Mucosa of descending colon (tissue), 3 donors: ENCODE data around the gene RAVER1. TPM values are rescaled to one million over a fixed set of nuclear protein-coding genes. Genes with fewer than 3 reads are reported as not detected.
"Not testable (repeated sequence)": the region's sequence is repeated elsewhere in the genome, so short reads cannot be mapped to it uniquely, and the experiment has no call there.

Experiments
- ATAC-seq: fragments of 200-7000 bp; cut with Tn5 transposase; one replicate; pipeline ENCODE4 v1.9.1; 2020; ENCODE audit warnings: mild to moderate bottlenecking, moderate library complexity
- DNase-seq, 3 donors: peaks; one replicate each; pipeline ENCODE4 v3.0.0-alpha.2; 2020
- H3K36me3 ChIP-seq: fragments of 200-600 bp; one replicate; pipeline ENCODE4 v1.8.0; 2021; ENCODE audit warnings: low read depth, mild to moderate bottlenecking
- H3K4me1 ChIP-seq: fragments of 200-600 bp; one replicate; pipeline ENCODE4 v1.8.0; 2021; ENCODE audit warnings: low read depth, mild to moderate bottlenecking
- H3K4me3 ChIP-seq: fragments of 200-600 bp; one replicate; pipeline ENCODE4 v1.8.0; 2021; ENCODE audit warnings: mild to moderate bottlenecking
- H3K9me3 ChIP-seq: fragments of 200-600 bp; one replicate; pipeline ENCODE4 v1.8.0; 2021; ENCODE audit warnings: mild to moderate bottlenecking
- intact Hi-C, 2 donors: fragments of 100-400 bp; cut with DNase I in 1 of 2; cut with micrococcal nuclease in 1 of 2; formaldehyde crosslinking; loops; one replicate each; pipeline versions ENCODE4 v1.11.0 to v1.11.1; 2022; cut with DNase I, micrococcal nuclease
- total RNA-seq, 3 donors: library from RNA; stranded (reverse); fragmentation: NEBNext Ultra II Directional in 2 of 3; extraction: Animal tissue kit (Norgen Biotek cat#: 25700) in 2 of 3; gene quantifications; one replicate each; pipeline versions ENCODE4 v1.2.1 to v1.2.4, GENCODE V29; 2021 to 2023
- TF ChIP-seq, protein P1 (sequence below): fragments of 200-600 bp; IDR thresholded peaks from one replicate; pipeline ENCODE4 v1.8.0; 2022; ENCODE audit warnings: antibody characterized with exemption, mild to moderate bottlenecking
- donor health status: DM: no; HTN: no; CAD: no; lungs with moderate emphysema.
- donor health status: DM: no; HTN: no; CAD: no.
- donor health status: DM: no; HTN: yes; CAD: no.

The RAVER1 gene
- total RNA-seq, 3 donors from 2014 or later: 42.4 to 58.1 (median 49.6) TPM

DNA sequence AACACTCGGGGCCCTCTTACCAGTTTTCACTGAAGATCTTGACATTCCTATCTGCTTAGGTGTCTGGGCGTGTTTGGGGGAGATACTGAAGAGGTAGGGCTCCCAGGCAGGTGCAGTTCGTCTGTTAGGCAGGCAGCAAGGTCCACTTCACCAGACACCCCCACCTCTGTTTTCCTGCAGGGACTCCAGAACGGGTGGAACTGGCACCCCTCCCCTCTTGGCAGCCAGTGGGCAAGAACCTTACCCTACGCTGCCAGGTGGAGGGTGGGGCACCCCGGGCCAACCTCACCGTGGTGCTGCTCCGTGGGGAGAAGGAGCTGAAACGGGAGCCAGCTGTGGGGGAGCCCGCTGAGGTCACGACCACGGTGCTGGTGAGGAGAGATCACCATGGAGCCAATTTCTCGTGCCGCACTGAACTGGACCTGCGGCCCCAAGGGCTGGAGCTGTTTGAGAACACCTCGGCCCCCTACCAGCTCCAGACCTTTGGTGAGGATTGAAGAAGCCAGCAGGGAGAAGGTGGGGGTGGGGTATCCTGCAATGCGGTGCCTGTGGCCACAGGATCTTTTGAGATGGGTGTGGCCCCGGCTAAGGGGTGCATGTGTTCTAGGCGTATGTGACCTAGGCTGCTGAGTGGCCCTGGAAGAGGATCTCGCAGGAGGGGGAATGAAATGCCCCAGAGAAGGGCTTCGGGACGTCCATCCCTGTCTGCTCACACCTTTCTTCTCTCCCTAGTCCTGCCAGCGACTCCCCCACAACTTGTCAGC, 49.8 kb downstream of the RAVER1 start:
- TF ChIP-seq, protein P1, sequence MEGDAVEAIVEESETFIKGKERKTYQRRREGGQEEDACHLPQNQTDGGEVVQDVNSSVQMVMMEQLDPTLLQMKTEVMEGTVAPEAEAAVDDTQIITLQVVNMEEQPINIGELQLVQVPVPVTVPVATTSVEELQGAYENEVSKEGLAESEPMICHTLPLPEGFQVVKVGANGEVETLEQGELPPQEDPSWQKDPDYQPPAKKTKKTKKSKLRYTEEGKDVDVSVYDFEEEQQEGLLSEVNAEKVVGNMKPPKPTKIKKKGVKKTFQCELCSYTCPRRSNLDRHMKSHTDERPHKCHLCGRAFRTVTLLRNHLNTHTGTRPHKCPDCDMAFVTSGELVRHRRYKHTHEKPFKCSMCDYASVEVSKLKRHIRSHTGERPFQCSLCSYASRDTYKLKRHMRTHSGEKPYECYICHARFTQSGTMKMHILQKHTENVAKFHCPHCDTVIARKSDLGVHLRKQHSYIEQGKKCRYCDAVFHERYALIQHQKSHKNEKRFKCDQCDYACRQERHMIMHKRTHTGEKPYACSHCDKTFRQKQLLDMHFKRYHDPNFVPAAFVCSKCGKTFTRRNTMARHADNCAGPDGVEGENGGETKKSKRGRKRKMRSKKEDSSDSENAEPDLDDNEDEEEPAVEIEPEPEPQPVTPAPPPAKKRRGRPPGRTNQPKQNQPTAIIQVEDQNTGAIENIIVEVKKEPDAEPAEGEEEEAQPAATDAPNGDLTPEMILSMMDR: no peak
- H3K9me3 ChIP-seq: no peaks in the 10 kb centered on the region
- DNase-seq (no peak), ATAC-seq (no peak)
- intact Hi-C loops: no loop called here
- no peak overlapping the region for H3K4me3 ChIP-seq
- no peaks in the 10 kb centered on the region for H3K36me3 ChIP-seq
- peaks cover 9% of the 10 kb centered on the region for H3K4me1 ChIP-seq

DNA sequence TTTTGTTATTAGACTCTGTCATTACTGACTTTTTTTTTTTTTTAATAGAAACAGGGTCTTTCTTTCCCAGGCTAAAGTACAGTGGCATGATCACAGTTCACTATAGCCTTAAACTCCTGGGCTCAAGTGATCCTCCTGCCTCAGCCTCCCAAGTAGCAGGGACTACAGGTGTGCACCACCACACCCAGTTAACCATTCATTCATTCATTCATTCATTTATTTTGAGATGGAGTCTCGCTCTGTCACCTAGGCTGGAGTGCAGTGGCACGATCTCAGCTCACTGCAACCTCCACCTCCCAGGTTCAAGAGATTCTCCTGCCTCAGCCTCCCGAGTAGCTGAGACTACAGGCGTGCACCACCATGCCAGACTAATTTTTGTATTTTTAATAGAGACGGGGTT, 51.3 kb downstream of the RAVER1 start:
- ATAC-seq, H3K9me3 ChIP-seq, H3K36me3 ChIP-seq, intact Hi-C loops, H3K4me1 ChIP-seq, H3K4me3 ChIP-seq, DNase-seq: not testable (repeated sequence)

DNA sequence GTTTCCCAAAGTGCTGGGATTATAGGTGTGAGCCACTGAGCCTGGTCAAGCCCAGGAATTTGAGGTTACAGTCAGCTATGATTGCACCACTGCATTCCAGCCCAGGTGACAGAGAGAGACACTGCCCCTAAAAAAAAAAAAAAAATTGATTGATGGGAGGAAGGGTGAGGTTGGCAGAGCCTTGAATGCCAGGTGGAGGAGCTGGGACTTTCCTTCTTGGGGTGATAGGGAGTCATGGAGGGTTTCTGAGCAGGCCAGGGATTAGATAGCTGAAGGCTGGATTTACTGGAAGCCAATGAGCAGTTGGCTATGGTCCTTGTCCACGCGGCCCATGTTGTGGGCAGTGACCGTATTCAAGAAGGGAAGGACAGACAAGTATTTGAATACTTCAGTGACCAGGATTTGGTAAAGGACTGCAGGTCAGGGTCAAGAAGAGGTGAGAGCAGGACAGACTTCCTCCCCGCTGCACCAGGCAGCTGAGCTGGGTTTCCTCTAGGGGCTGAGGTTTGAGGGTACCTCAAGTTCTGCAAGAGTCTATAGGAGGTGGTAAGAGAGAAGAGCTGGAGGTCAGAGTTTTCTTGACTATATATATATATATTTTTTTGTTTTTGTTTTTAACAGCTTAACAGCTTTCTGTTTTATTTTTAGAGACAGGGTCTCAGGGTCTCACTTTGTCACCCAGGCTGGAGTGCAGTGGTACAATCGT, 53.4 kb downstream of the RAVER1 start:
- no peak for ATAC-seq
- DNase-seq: no peak
- Histone ChIP-seq H3K9me3 (no peaks in the 10 kb centered on the region), H3K4me3 (no peak overlapping the region), H3K36me3 (no peaks in the 10 kb centered on the region), H3K4me1 (peaks cover 4% of the 10 kb centered on the region)
- intact Hi-C loops: no loop called here
- TF ChIP-seq, protein P1: no peak

DNA sequence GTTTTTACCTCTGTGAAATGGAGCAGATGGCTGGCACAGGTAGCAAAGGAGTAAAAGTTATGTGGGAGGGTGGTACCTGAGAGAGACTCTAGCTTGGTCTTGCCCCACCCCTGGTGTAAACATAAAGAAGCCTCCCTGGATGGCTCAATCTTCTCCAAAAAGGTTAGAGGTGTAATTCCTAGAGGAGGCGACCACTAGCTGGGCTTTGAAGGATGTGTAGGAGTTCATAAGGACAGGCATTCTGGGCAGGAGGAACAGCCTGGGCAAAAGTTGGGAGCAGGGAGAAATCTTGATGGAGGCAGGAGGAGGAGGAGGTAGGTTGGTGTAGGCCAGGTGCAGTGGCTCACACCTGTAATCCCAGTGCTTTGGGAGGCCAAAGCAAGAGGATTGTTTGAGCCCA, 54.4 kb downstream of the RAVER1 start:
- Histone ChIP-seq H3K4me3 (no peak overlapping the region), H3K4me1 (peaks cover 5% of the 10 kb centered on the region), H3K36me3 (no peaks in the 10 kb centered on the region), H3K9me3 (no peaks in the 10 kb centered on the region)
- TF ChIP-seq, protein P1: no peak
- intact Hi-C loops: no loop called here
- DNase-seq (no peak), ATAC-seq (no peak)

DNA sequence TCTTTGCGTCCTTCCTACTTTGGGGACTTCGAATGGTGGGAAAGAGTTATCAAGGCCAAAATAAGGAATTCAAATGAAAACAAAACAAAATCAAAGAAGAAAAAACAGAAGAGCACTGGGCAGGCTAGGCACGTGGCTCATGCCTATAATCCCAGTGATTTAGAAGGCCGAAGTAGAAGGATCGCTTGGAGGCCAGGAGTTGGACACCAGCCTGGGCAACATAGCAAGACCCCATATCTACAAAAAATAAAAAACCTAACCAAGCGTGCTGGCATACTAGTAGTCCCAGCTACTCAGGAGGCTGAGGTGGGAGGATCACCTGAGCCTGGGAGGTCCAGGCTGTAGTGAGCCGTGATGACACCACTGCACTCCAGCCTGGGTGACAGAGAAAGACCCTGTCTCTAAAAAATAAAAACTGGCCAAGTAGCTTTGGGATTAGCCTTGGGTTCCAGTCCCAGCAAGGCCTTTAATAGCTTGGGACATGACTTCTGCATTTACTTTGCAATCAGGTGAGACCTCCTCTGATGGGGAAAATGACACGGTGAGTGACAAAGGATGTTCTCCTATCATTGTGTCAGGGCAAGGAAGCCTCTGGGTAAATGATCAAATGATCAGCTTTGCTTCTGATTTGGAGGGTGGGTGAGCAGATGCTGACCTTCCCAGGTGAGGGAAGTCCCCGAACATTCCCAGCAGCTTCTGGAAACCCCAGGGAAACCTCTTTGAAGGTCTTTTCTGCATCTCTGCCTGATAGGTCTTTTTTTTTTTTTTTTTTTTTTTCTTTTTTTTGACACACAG, 55.3 kb downstream of the RAVER1 start:
- Histone ChIP-seq H3K36me3 (no peaks in the 10 kb centered on the region), H3K4me1 (peaks cover 5% of the 10 kb centered on the region), H3K4me3 (no peak overlapping the region), H3K9me3 (no peaks in the 10 kb centered on the region)
- TF ChIP-seq, protein P1: no peak
- no peak for ATAC-seq
- no peak for DNase-seq
- intact Hi-C loops: no loop called here

DNA sequence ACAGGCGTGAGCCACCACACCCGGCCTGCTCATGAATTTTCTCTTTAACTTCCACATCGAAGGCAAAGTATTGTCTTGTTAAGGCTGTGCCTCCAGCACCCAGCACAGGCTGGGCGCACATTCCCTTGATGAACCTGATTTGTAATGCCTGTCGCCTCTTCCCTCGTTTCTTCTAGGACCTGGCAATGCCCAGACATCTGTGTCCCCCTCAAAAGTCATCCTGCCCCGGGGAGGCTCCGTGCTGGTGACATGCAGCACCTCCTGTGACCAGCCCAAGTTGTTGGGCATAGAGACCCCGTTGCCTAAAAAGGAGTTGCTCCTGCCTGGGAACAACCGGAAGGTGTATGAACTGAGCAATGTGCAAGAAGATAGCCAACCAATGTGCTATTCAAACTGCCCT, 58.7 kb downstream of the RAVER1 start:
- intact Hi-C loops: no loop called here
- DNase-seq: no peak
- Histone ChIP-seq H3K36me3 (no peaks in the 10 kb centered on the region), H3K4me1 (peaks cover 20% of the 10 kb centered on the region), H3K9me3 (no peaks in the 10 kb centered on the region), H3K4me3 (no peak overlapping the region)
- TF ChIP-seq, protein P1: no peak
- no peak for ATAC-seq
